Adrenal gland (tissue), 5 donors: ENCODE measurements around the gene CLC.
"Not testable (repeated sequence)": the region's sequence is repeated elsewhere in the genome, so short reads cannot be mapped to it uniquely, and the experiment has no call there.

Experiments
- CTCF ChIP-seq, 6 experiments: fragments of 450-650 bp in 4 of 6; fragments of 200-600 bp in 2 of 6; sonication (generic) in 1 of 6; IDR thresholded peaks; 1 replicate in 5 of 6; 2 replicates in 1 of 6; pipeline versions ENCODE4 v1.5.1 to v1.8.0; 2016 to 2021; ENCODE audit warnings: antibody characterized with exemption in 6 of 6, mild to moderate bottlenecking in 2 of 6, moderate library complexity in 1 of 6
- POLR2A ChIP-seq, 2 donors: fragments of 450-650 bp; IDR thresholded peaks; one replicate each; pipeline ENCODE4 v1.6.1; 2017; ENCODE audit warnings: antibody characterized with exemption in 2 of 2, mild to moderate bottlenecking in 2 of 2, moderate library complexity in 1 of 2
- donor health status: DM: no; HTN: no; CAD: no.

- TF ChIP-seq POLR2A, CTCF (IDR thresholded peaks at IDR 0.05): not testable (repeated sequence)
Observed at GRCh38 chr19:39761851-39762250, 24.0 kb upstream of the CLC start.
